H1 (cell line): ENCODE results near the gene ATF7. TPM values are rescaled to one million over a fixed set of nuclear protein-coding genes. Genes with fewer than 3 reads are reported as not detected.

Experiments used
- POLR2A ChIP-seq, 2 experiments: IDR thresholded peaks; 1 replicate in 1 of 2; 2 replicates in 1 of 2; pipeline ENCODE4 v1.6.1; 2011; ENCODE audit warnings: low read depth in 2 of 2, low read length in 2 of 2, mild to moderate bottlenecking in 2 of 2; ENCODE audit errors: control extremely low read depth in 1 of 2
- polyA plus RNA-seq, 7 experiments: library from polyadenylated mRNA; depleted of rRNA in 3 of 7; stranded (reverse) in 5 of 7; unstranded in 2 of 7; fragments of >200 nt in 5 of 7; fragments of 200-250 nt in 2 of 7; gene quantifications; 1 replicate in 5 of 7; 2 replicates in 1 of 7; 4 replicates in 1 of 7; pipeline versions ENCODE4 v1.2.1 to v1.2.3, GENCODE V29; 2011 to 2013; ENCODE audit warnings: missing spikeins in 2 of 7, mixed read lengths in 2 of 7
- total RNA-seq: library from RNA; stranded (reverse); fragmentation: NEBNext Ultra II Directional; extraction: Animal tissue kit (Norgen Biotek cat#: 25700); gene quantifications from 2 replicates; pipeline ENCODE4 v1.2.1, GENCODE V29; 2021
- TF ChIP-seq, protein P1 (sequence below): fragments of 300-600 bp; sonication (generic); IDR thresholded peaks from 2 replicates; pipeline ENCODE4 v1.7.1; 2012; ENCODE audit warnings: low read length, moderate library complexity, mild to moderate bottlenecking, inconsistent platforms; ENCODE audit not compliant: insufficient replicate concordance

The ATF7 gene
- total and polyA plus RNA-seq, 2 of the 8 experiments (the other 6 are each of a cell fraction or from before 2014, with no cell fraction given) = 10.1 to 16.6 TPM

DNA sequence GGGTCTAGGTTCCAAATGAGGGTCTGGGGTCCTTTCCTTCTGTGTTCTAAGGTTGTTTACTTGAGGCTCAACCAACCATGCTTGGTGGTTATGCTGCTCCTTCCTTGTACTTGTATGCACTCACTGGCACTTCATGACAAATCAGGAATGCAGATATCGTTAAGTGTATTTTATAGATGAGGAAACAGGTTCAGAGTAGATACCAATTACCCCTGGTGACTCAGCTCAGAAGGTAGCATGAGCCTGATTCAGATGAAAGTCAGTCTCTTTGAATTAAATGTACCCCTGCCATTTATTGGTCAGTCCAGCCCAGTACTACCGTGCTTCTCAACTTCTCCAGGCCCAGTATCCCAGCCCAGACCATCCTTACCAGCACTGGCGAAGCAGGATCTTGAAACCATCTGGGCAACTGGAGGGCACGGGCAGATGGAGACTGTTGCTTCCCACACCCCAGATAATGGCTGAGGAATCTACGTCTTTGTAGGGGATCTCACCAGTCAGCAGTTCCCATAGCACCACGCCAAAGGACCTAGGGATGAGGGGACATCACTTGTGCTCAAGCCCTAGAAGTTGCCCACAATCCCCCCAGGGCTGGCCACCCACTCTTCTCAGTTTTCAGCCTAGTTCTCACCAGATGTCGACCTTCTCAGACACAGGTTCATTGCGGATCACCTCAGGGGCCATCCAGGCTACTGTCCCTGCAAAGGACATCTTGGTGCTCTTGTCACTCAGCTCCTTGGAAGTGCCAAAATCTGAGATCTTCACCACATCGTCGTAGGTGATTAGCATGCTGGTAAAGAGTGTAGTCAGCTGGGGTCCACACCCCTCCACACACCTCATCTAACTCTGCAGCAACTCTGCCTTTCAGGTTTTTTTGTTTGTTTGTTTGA lies 141.3 kb downstream of the ATF7 start (continued):
- TF ChIP-seq, protein P1, sequence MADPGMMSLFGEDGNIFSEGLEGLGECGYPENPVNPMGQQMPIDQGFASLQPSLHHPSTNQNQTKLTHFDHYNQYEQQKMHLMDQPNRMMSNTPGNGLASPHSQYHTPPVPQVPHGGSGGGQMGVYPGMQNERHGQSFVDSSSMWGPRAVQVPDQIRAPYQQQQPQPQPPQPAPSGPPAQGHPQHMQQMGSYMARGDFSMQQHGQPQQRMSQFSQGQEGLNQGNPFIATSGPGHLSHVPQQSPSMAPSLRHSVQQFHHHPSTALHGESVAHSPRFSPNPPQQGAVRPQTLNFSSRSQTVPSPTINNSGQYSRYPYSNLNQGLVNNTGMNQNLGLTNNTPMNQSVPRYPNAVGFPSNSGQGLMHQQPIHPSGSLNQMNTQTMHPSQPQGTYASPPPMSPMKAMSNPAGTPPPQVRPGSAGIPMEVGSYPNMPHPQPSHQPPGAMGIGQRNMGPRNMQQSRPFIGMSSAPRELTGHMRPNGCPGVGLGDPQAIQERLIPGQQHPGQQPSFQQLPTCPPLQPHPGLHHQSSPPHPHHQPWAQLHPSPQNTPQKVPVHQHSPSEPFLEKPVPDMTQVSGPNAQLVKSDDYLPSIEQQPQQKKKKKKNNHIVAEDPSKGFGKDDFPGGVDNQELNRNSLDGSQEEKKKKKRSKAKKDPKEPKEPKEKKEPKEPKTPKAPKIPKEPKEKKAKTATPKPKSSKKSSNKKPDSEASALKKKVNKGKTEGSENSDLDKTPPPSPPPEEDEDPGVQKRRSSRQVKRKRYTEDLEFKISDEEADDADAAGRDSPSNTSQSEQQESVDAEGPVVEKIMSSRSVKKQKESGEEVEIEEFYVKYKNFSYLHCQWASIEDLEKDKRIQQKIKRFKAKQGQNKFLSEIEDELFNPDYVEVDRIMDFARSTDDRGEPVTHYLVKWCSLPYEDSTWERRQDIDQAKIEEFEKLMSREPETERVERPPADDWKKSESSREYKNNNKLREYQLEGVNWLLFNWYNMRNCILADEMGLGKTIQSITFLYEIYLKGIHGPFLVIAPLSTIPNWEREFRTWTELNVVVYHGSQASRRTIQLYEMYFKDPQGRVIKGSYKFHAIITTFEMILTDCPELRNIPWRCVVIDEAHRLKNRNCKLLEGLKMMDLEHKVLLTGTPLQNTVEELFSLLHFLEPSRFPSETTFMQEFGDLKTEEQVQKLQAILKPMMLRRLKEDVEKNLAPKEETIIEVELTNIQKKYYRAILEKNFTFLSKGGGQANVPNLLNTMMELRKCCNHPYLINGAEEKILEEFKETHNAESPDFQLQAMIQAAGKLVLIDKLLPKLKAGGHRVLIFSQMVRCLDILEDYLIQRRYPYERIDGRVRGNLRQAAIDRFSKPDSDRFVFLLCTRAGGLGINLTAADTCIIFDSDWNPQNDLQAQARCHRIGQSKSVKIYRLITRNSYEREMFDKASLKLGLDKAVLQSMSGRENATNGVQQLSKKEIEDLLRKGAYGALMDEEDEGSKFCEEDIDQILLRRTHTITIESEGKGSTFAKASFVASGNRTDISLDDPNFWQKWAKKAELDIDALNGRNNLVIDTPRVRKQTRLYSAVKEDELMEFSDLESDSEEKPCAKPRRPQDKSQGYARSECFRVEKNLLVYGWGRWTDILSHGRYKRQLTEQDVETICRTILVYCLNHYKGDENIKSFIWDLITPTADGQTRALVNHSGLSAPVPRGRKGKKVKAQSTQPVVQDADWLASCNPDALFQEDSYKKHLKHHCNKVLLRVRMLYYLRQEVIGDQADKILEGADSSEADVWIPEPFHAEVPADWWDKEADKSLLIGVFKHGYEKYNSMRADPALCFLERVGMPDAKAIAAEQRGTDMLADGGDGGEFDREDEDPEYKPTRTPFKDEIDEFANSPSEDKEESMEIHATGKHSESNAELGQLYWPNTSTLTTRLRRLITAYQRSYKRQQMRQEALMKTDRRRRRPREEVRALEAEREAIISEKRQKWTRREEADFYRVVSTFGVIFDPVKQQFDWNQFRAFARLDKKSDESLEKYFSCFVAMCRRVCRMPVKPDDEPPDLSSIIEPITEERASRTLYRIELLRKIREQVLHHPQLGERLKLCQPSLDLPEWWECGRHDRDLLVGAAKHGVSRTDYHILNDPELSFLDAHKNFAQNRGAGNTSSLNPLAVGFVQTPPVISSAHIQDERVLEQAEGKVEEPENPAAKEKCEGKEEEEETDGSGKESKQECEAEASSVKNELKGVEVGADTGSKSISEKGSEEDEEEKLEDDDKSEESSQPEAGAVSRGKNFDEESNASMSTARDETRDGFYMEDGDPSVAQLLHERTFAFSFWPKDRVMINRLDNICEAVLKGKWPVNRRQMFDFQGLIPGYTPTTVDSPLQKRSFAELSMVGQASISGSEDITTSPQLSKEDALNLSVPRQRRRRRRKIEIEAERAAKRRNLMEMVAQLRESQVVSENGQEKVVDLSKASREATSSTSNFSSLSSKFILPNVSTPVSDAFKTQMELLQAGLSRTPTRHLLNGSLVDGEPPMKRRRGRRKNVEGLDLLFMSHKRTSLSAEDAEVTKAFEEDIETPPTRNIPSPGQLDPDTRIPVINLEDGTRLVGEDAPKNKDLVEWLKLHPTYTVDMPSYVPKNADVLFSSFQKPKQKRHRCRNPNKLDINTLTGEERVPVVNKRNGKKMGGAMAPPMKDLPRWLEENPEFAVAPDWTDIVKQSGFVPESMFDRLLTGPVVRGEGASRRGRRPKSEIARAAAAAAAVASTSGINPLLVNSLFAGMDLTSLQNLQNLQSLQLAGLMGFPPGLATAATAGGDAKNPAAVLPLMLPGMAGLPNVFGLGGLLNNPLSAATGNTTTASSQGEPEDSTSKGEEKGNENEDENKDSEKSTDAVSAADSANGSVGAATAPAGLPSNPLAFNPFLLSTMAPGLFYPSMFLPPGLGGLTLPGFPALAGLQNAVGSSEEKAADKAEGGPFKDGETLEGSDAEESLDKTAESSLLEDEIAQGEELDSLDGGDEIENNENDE = no peak
- peak in 1 of 2 experiments; percentile 41; a peak in 1 of 3 replicates for TF ChIP-seq POLR2A (IDR thresholded peaks at IDR 0.05; ENCODE audit: control extremely low read depth in 1 of 2, low read depth in 2 of 2, low read length in 2 of 2)
